GM19238 (cell line): ENCODE data around the gene ZFYVE21.
"Not testable (repeated sequence)": the region's sequence is repeated elsewhere in the genome, so short reads cannot be mapped to it uniquely, and the experiment has no call there.

Experiments used
- DNase-seq: peaks from one replicate; pipeline ENCODE4 v3.0.0; 2011; ENCODE audit warnings: low spot score; ENCODE audit not compliant: insufficient read length

ZFYVE21 gene

DNA sequence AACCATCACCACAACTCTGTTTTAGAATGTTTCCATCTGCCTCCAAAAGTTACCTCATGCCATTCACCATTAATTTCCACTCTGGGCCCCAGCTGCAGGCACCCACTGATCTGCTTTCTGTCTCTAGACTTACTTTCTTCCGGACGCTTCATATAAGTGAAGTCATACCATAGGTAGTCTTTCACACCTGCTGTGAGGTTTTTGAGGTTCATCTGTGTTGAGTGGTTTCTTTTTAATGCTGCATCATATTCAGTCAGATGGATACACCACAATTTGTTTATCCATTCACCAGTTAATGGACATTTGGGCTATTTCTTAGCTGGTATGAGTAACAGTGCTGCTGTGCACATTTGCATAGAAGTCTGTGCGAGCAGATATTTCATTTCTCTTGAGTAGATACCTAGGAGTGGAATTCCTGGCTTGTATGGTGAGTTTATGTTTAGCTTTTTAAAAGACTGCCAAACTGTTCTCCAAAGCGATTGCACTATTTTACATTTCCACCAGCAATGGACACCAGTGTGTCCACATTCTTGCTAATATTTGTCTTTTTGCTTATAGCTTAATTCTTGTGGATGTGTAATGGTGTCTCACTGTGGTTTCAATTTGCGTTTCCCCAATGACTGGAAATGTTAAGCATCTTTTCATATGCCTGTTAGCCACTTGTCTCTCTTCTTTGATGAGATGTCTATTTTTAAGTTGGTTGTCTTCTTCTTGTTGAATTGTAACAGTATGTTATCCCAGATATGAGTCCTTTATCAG lies 48.3 kb downstream of the ZFYVE21 start:
- peak; percentile 33 for DNase-seq

DNA sequence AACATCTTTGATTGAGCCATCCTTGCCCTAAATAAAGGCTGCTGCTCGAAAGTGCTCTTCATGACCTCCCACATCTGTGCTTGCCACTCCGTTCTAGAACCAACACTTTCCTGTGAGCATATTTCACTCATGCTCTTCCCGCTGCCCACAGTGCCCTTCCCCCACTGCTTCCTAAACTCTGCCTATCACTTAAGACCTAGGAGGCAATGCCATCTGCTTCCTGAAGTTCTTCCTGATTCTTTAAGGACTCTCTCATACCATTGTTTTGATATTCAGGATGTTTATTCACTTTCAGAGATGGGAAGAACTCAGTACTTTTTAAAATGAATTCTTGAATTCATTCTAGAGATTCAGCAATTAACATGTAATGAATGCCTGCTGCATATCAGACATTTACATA lies 49.9 kb downstream of the ZFYVE21 start:
- no peak for DNase-seq

DNA sequence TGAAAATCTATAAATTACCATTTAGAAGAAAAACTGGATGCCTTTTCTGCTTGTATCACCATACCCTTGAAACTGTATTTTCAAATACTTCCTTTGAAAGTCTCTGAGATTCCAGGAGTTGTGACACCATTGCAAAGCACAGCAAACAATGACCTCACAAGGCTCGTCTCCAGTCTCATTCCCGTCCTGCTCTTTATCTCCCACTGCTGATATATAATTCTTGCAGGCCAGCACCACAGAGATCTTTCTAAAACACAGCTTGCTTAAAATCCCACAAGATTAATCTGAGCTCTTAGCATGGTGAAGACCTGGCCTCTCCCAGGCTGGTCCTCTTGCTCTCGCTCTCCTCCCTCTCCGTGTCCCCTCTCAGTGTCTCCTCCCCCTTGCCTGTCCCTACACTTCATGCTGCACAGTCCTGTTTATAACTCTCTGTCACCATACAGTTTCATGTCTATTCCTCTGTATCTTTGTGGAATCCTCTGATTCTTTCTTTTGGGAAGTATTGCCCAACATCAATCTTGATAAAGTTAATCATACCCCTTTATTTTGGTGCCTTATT lies 51.8 kb downstream of the ZFYVE21 start:
- DNase-seq, result no peak

DNA sequence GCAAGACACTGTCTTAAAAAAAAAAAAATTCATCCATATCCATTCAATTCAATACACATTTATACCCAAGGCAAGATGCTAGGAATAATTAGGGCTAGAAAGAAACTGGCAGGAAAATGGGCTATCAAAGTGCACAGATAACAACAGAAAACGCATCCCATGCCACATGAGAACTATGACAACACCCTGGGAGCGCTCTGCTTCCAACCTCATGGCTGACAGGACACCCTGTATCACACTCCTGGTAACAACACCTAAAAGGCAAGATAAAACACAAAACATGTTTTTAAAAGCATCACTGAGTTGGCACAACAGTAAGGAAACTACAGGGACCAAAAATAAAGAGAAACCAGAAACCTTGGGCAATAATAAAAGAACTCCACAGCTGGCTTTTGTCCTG lies 54.9 kb downstream of the ZFYVE21 start:
- no peak for DNase-seq

DNA sequence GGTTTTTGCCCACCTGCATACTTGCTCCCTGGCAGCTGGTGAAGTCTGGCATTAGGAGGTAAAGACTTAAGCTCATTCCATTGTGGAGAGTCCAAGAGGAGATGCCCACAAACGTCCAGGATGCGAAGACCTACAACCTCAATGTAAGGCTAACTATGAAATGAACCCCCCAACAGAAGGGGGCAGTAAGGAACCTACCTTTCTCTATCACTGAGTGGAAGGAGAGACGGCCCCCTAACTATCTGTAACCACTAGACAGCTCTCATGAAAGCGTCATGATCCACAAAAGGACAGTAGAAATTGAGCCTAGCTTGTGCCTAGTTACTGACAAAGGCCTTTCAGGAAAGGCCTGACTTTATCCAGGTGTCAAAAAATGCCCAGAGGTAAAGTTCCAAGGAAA lies 55.3 kb downstream of the ZFYVE21 start:
- DNase-seq, result no peak

DNA sequence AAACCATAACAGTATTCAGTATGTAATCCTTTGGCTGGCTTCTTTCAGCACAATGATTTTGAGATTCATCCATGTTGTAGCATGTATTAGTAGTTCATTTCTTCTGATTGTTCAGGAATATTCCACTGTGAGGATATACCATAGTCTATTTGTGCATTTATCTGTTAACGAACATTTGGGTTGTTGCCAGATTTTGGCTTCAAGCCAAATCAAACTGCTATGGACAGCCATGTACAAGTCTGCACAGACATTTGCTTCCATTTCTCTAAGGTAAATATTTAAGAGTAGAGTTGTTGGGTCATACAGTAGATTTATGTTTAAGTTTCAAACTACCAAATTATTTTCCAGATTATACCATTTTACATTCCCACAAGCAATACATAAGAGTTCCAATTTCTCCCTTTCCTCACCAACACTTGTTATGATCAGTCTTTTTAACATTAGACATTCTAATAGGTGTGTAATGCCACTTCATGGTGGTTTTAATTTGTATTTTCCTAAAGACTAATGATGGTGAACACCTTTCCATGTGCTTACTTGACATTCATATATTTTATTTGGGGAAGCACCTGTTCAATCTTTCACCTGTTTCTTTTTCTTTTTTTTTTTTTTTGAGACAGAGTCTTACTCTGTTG lies 56.6 kb downstream of the ZFYVE21 start:
- DNase-seq, result no peak

DNA sequence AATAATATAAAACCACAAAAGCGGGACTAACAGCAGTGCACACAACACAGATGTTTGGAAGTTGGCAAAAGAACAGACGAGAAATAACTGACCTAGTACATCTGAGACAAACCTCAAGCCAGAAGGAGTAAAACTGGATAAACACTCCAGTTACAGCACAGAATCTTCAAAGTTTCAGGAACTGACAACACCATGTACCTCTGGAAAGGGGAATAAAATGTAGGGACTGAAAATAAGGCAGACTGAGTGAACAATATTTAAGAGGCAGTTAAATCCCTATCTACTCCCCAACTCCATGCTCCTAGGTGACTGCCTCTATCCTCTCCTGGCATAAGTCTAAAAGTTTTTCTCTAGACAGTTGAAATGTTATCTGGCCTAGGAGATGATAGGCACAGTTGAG lies 57.9 kb downstream of the ZFYVE21 start:
- no peak for DNase-seq

DNA sequence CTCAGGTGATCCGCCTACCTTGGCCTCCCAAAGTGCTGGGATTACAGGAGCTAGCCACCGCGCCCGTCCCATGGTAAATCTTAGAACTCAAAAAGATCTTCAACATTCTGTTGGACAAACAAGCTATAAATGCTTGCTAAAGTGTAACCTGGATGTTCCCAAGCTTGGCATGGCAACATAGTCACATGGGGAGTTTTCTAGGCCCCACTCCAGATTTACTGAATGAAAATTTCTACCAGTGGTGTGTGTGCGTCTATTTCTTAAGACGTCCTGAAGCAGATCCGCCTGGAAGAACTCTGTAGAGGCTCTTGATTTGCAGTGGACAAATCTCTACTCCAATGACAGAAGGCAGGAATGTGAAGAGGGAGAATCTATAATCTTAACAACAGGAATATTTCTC lies 59.9 kb downstream of the ZFYVE21 start:
- DNase-seq, result no peak

DNA sequence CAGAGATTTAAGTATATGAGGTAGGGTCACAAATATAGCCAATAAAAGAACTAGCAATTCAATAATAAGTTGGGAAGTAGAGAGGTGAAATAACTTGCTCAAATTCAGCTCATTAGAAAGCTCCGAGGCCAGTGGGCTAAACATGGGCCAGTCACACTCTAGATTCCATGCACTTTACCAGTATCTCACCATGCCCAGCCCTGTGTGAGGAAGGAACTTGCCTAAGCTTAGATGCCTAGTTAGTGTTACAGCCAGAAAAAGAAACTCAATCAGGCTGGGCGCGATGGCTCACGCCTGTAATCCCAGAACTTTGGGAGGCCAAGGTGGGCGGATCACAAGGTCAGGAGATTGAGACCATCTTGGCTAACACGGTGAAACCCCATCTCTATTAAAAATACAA lies 60.7 kb downstream of the ZFYVE21 start:
- DNase-seq, result not testable (repeated sequence)

DNA sequence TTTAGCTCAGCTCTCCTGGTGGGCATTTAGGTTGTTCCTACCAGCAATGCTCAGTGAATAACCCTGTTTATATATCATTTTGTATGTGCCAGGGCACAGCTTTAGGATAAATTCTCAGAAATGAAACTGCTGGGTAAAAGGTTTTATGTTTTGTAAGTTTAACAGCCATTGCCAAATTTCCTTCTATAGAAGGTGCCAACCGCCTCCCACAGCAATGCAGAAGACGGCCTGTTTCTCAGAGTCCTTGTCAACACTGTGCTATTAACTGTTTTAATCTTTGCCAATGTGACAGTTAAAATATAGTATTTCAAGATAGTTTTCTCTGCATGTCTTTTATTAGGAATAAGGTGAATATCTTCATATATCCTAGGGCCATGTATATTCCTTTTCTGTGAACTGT lies 66.8 kb downstream of the ZFYVE21 start:
- DNase-seq, result no peak
